Endothelial cell of umbilical vein (primary cell): ENCODE results near the gene GNRHR. TPM values are rescaled to one million over a fixed set of nuclear protein-coding genes. Genes with fewer than 3 reads are reported as not detected.

Source experiments
- BruUV-seq: library from RNA; stranded (reverse); fragments of 400-500 nt; replicated peaks from 2 replicates; lab custom pipeline; 2021; lab: Mats Ljungman, UMichigan
- CTCF ChIA-PET: fragments of 300-600, 350-600 bp; sonication (Branson Sonifier 250); formaldehyde crosslinking; loops from one replicate; lab custom pipeline; 2021; ENCODE audit warnings: antibody characterized with exemption, inconsistent platforms; lab: Charles Lee
- POLR2A ChIA-PET: fragments of 300-600, 350-600 bp; sonication (Branson Sonifier 250); formaldehyde crosslinking; loops from one replicate; lab custom pipeline; 2021; ENCODE audit warnings: antibody characterized with exemption, inconsistent platforms; lab: Charles Lee
- DNase-seq: peaks from one replicate; pipeline ENCODE4 v3.0.0-alpha.2; 2011; ENCODE audit warnings: low read depth, low spot score
- FAIRE-seq: peaks from 2 replicates; lab custom pipeline; 2011; peaks lifted over from hg19 to GRCh38; lab: Jason Lieb, UNC
- H2AFZ ChIP-seq: 2 replicates; pipeline ENCODE4 v1.6.0; 2012; ENCODE audit warnings: low read depth, low read length, control low read depth, inconsistent platforms
- H3K27ac ChIP-seq: 2 replicates; pipeline ENCODE4 v1.5.1; 2011; ENCODE audit warnings: low read depth, mild to moderate bottlenecking, control low read depth, low read length, moderate library complexity; ENCODE audit not compliant: insufficient read depth
- H3K27me3 ChIP-seq, 2 experiments: 2 replicates each; pipeline versions ENCODE4 v1.6.0 to v1.6.1; 2011; ENCODE audit warnings: low read length in 2 of 2, mixed read lengths in 1 of 2; ENCODE audit not compliant: control insufficient read depth in 2 of 2, insufficient read depth in 2 of 2
- H3K36me3 ChIP-seq, 2 experiments: 2 replicates in 1 of 2; 3 replicates in 1 of 2; pipeline ENCODE4 v1.5.1; 2011; ENCODE audit warnings: low read length in 2 of 2, mild to moderate bottlenecking in 1 of 2, moderate library complexity in 1 of 2; ENCODE audit not compliant: control insufficient read depth in 2 of 2, insufficient read depth in 2 of 2; ENCODE audit errors: extremely low read depth in 1 of 2
- H3K4me1 ChIP-seq: 3 replicates; pipeline ENCODE4 v1.5.1; 2011; ENCODE audit warnings: mild to moderate bottlenecking, low read length; ENCODE audit not compliant: control insufficient read depth, insufficient read depth; ENCODE audit errors: extremely low read depth
- H3K4me2 ChIP-seq: 2 replicates; pipeline ENCODE4 v1.6.1; 2011; ENCODE audit warnings: low read length, control low read depth, mixed read lengths; ENCODE audit not compliant: insufficient read depth
- H3K4me3 ChIP-seq, 3 experiments: fragments of 200-600 bp in 1 of 3; sonication (generic), shearing (Covaris generic) in 1 of 3; replicated peaks in 1 of 3; 2 replicates each; pipeline ENCODE4 v1.5.1; 2011 to 2016; ENCODE audit warnings: control low read depth in 3 of 3, low read length in 3 of 3, mild to moderate bottlenecking in 2 of 3, inconsistent platforms in 1 of 3, low read depth in 1 of 3, moderate library complexity in 1 of 3; ENCODE audit not compliant: insufficient read depth in 1 of 3
- H3K79me2 ChIP-seq: 2 replicates; pipeline ENCODE4 v1.6.0; 2012; ENCODE audit warnings: low read length, inconsistent platforms; ENCODE audit not compliant: control insufficient read depth, insufficient read depth
- H3K9ac ChIP-seq: replicated peaks from 2 replicates; pipeline ENCODE3; 2011; ENCODE audit warnings: low read length, control low read depth; ENCODE audit not compliant: insufficient read depth; ENCODE audit errors: extremely low read depth
- H3K9me1 ChIP-seq: replicated peaks from 3 replicates; pipeline ENCODE4 v1.6.0; 2011; ENCODE audit warnings: mild to moderate bottlenecking, low read length; ENCODE audit not compliant: control insufficient read depth, insufficient read depth; ENCODE audit errors: extremely low read depth
- H3K9me3 ChIP-seq: replicated peaks from 2 replicates; pipeline ENCODE4 v1.5.1; 2012; ENCODE audit warnings: low read length, inconsistent platforms; ENCODE audit not compliant: control insufficient read depth, insufficient read depth
- H4K20me1 ChIP-seq: replicated peaks from 2 replicates; pipeline ENCODE3; 2011; ENCODE audit warnings: mild to moderate bottlenecking, low read length; ENCODE audit not compliant: control insufficient read depth, insufficient read depth; ENCODE audit errors: extremely low read depth
- CTCF ChIP-seq, 2 donors: IDR thresholded peaks; 1 replicate in 1 of 2; 2 replicates in 1 of 2; pipeline ENCODE4 v1.5.1; 2011; ENCODE audit warnings: low read length in 2 of 2, mild to moderate bottlenecking in 2 of 2, moderate library complexity in 2 of 2, control low read depth in 1 of 2, inconsistent platforms in 1 of 2, low read depth in 1 of 2; ENCODE audit not compliant: insufficient read depth in 1 of 2; ENCODE audit errors: extremely low read depth in 1 of 2
- EZH2 ChIP-seq: IDR thresholded peaks from 2 replicates; pipeline ENCODE4 v1.6.1; 2012; ENCODE audit warnings: borderline replicate concordance, low read depth, mild to moderate bottlenecking, moderate library complexity, low read length, inconsistent platforms; ENCODE audit not compliant: severe bottlenecking
- FOS ChIP-seq: IDR thresholded peaks from 2 replicates; pipeline ENCODE4 v1.6.1; 2011; ENCODE audit warnings: mild to moderate bottlenecking, low read length, moderate library complexity, borderline replicate concordance; ENCODE audit not compliant: insufficient read depth
- GATA2 ChIP-seq: IDR thresholded peaks from 2 replicates; pipeline ENCODE4 v1.7.0; 2011; ENCODE audit warnings: low read depth, mild to moderate bottlenecking, moderate library complexity, mixed read lengths, low read length; ENCODE audit not compliant: insufficient read length, insufficient read depth
- JUN ChIP-seq: IDR thresholded peaks from 2 replicates; pipeline ENCODE4 v1.6.1; 2011; ENCODE audit warnings: borderline replicate concordance, low read depth; ENCODE audit not compliant: insufficient read length, insufficient read depth
- MYC ChIP-seq: IDR thresholded peaks from one replicate; pipeline ENCODE4 v1.6.1; 2011; ENCODE audit warnings: mild to moderate bottlenecking, low read depth, low read length
- POLR2A ChIP-seq: IDR thresholded peaks from 2 replicates; pipeline ENCODE4 v1.6.1; 2012; ENCODE audit warnings: low read depth, mild to moderate bottlenecking, control low read depth, low read length
- POLR2AphosphoS5 ChIP-seq: IDR thresholded peaks from 2 replicates; pipeline ENCODE4 v1.6.1; 2012; ENCODE audit warnings: low read depth, mild to moderate bottlenecking, control low read depth, low read length, moderate library complexity; ENCODE audit not compliant: insufficient read depth
- dilution Hi-C: fragments of 300-500 bp; cut with MboI; formaldehyde crosslinking; loops from one replicate; pipeline ENCODE4 v1.15.0; 2019; ENCODE audit warnings: low sequenced_read_pairs; ENCODE audit not compliant: extremely low pct_ligation_motif_present
- intact Hi-C: fragments of 100-400 bp; cut with micrococcal nuclease; formaldehyde crosslinking; loops from one replicate; pipeline ENCODE4 v1.10.0; 2022
- polyA plus RNA-seq, 4 experiments: library from polyadenylated mRNA; depleted of rRNA in 3 of 4; stranded (reverse) in 3 of 4; unstranded in 1 of 4; fragments of >200 nt; gene quantifications; 2 replicates each; pipeline versions ENCODE4 v1.2.1 to v1.2.3, GENCODE V29; 2011 to 2012; ENCODE audit warnings: missing spikeins in 1 of 4
- total RNA-seq: library from RNA; stranded (reverse); gene quantifications from 2 replicates; pipeline ENCODE4 v1.2.3, GENCODE V29; 2021
- TF ChIP-seq, protein P1 (sequence below): IDR thresholded peaks from 2 replicates; pipeline ENCODE4 v1.6.1; 2011; ENCODE audit not compliant: insufficient read depth, insufficient read length

GNRHR gene
- total and polyA plus RNA-seq, 2 donors (not counting 3 experiments of a cell fraction or from before 2014, with no cell fraction given) = not detected

DNA sequence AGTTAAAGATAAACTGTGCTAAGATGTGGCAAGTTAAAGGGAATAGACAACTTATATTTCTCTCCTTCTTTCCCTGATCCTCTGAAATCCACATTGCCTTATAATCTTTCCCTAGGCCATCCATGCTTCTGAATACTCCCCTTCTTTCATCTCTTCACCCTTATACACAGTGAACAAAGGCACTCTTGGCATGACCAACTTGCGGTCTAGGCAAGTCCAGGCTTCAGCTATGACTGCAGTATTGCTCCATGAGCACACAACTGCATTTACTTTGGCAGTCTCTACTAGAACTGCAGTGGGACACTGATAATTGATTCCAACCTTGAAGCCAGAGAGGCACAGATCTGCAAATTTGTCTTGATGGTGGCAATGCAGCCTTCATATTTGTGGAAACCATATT is 29.1 kb downstream of the GNRHR start:
- intact Hi-C loops (no loop called here), dilution Hi-C loops (no loop called here)
- Histone ChIP-seq H3K36me3 (no peaks in the 10 kb centered on the region), H3K9me1 (no peaks in the 10 kb centered on the region), H4K20me1 (no peaks in the 10 kb centered on the region), H3K9ac (no peak overlapping the region), H3K4me1 (peaks cover 5% of the 10 kb centered on the region), H3K4me2 (no peak overlapping the region), H3K4me3 (no peak overlapping the region), H3K79me2 (no peaks in the 10 kb centered on the region), H3K9me3 (no peaks in the 10 kb centered on the region), H3K27me3 (no peaks in the 10 kb centered on the region), H2AFZ (no peak overlapping the region), H3K27ac (no peak overlapping the region)
- TF ChIP-seq FOS (no peak), GATA2 (no peak), POLR2A (no peak), CTCF (IDR thresholded peaks at IDR 0.05; ENCODE audit: extremely low read depth in 1 of 2, insufficient read depth in 1 of 2, low read depth in 1 of 2, low read length in 2 of 2) (no peak), MYC (no peak), POLR2AphosphoS5 (no peak), EZH2 (no peak), JUN (no peak)
- TF ChIP-seq, protein P1, sequence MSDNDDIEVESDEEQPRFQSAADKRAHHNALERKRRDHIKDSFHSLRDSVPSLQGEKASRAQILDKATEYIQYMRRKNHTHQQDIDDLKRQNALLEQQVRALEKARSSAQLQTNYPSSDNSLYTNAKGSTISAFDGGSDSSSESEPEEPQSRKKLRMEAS = no peak
- BruUV-seq = no TSS peak
- ChIA-PET CTCF (interaction anchor here (6.0 kb wide), 1 partner anchor 22 kb away, joined by 27 read pairs; no protein-coding TSS in a partner anchor), POLR2A (no interaction called here)
- DNase-seq = no peak
- no peak for FAIRE-seq
